Neural crest cell (in vitro differentiated cells): ENCODE data around the gene SCO2. TPM values are rescaled to one million over a fixed set of nuclear protein-coding genes. Genes with fewer than 3 reads are reported as not detected.

Experiments
- DNase-seq: peaks from one replicate; pipeline ENCODE4 v3.0.0; 2021; ENCODE audit warnings: low read depth, mixed read lengths, low spot score
- H3K27ac Mint-ChIP-seq: one replicate; pipeline ENCODE4 v1.8.0; 2021; ENCODE audit warnings: mild to moderate bottlenecking, mixed read lengths; ENCODE audit not compliant: unreplicated experiment
- H3K27me3 Mint-ChIP-seq: 2 replicates; pipeline ENCODE4 v1.8.0; 2021; ENCODE audit warnings: low read depth, mild to moderate bottlenecking, mixed read lengths
- H3K36me3 Mint-ChIP-seq: 2 replicates; pipeline ENCODE4 v1.8.0; 2021; ENCODE audit warnings: low read depth, mild to moderate bottlenecking, mixed read lengths
- H3K4me1 Mint-ChIP-seq: 2 replicates; pipeline ENCODE4 v1.8.0; 2021; ENCODE audit warnings: mixed read lengths
- H3K4me3 Mint-ChIP-seq: one replicate; pipeline ENCODE4 v1.8.0; 2021; ENCODE audit warnings: mild to moderate bottlenecking, mixed read lengths
- H3K9me3 Mint-ChIP-seq: 2 replicates; pipeline ENCODE4 v1.8.0; 2021; ENCODE audit warnings: mixed read lengths
- total RNA-seq: library from RNA; stranded (reverse); gene quantifications from 2 replicates; pipeline ENCODE4 v1.2.1, GENCODE V29; 2021
- TF ChIP-seq, protein P1 (sequence below): fragments of 200-600 bp; sonication (generic); conservative IDR thresholded peaks from 2 replicates; pipeline ENCODE4 v1.5.0; 2021; ENCODE audit warnings: antibody characterized with exemption, mild to moderate bottlenecking

Gene SCO2
- total RNA-seq, 1 donor from 2014 or later = 2.3 TPM

DNA sequence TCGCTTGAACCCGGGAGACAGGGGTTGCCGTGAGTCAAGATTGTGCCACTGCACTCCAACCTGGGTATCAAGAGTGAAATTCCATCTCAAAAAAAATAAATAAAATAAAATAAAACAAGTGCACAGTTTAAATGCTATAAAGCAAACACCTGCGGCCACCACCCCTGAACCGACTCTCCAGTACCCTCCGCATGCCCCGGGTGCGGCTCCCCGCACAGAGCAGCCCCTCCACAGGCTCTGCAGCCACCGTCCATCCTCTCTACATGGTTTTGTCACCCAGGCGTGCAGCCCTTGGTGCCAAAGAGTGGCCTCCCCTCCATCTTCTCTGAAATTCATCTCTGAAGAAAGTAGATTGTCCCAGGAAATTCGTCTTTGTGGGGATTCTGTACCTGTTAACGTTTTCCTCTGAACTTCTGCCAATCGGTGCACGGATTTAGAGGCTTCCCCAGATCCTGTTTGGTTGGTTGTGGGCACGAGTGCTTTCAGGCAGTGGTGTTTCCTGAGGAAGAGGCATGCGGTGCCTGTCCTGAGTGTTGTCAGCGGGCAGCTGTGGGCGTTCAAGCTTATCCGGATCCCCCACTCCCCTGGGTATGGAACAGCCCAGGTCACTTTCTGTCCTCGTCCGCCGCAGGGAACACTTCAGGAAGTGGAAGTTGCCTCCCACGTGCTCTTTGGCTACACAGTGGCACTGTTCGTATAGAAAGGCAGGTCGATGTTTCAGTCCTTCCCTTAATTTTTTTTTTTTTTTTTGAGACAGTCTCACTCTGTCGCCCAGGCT lies 34.7 kb downstream of the SCO2 start:
- TF ChIP-seq, protein P1, sequence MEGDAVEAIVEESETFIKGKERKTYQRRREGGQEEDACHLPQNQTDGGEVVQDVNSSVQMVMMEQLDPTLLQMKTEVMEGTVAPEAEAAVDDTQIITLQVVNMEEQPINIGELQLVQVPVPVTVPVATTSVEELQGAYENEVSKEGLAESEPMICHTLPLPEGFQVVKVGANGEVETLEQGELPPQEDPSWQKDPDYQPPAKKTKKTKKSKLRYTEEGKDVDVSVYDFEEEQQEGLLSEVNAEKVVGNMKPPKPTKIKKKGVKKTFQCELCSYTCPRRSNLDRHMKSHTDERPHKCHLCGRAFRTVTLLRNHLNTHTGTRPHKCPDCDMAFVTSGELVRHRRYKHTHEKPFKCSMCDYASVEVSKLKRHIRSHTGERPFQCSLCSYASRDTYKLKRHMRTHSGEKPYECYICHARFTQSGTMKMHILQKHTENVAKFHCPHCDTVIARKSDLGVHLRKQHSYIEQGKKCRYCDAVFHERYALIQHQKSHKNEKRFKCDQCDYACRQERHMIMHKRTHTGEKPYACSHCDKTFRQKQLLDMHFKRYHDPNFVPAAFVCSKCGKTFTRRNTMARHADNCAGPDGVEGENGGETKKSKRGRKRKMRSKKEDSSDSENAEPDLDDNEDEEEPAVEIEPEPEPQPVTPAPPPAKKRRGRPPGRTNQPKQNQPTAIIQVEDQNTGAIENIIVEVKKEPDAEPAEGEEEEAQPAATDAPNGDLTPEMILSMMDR = no peak
- Mint-ChIP-seq H3K27ac (no peak overlapping the region), H3K27me3 (peaks cover 3% of the 10 kb centered on the region), H3K9me3 (no peaks in the 10 kb centered on the region), H3K36me3 (no peaks in the 10 kb centered on the region), H3K4me1 (no peaks in the 10 kb centered on the region), H3K4me3 (no peak overlapping the region)
- no peak for DNase-seq

DNA sequence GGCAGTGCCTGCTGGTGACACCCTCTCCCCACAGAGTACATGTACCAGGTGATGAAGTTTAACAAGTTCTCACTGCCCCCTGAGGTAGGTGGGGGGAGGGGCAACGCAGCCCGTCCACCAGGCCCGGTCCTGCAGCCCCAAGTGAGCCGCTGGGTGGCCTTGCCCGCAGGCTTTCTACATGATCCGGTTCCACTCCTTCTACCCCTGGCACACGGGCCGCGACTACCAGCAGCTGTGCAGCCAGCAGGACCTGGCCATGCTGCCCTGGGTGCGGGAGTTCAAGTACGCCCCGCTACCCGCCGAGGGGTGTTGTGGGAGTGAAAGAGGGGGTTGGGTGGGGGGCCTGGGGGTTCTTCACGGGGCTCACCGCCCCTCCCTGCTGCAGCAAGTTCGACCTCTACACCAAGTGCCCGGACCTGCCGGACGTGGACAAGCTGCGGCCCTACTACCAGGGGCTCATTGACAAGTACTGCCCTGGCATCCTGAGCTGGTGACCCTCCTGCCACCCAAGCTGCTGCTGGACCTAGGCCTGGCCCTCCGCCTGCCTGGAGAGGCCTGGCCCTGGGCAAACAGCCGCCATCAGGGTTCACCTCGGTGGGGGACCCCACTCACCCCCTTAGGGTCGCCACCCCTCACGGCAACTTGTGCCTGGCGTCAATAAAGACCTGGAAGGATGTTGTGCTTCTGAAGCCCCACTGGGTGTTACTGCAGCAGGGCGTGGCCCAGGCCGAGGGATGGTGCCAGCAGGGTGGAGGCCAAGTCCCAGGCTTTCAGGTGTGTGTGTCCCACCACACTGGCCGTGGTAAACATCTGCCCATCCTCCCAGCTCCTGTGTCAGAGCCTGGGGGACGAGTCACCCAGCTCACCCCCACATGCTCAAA lies 35.8 kb downstream of the SCO2 start:
- Mint-ChIP-seq H3K4me3 (no peak overlapping the region), H3K27ac (no peak overlapping the region), H3K36me3 (no peaks in the 10 kb centered on the region), H3K9me3 (no peaks in the 10 kb centered on the region), H3K4me1 (no peaks in the 10 kb centered on the region), H3K27me3 (peaks cover 3% of the 10 kb centered on the region)
- TF ChIP-seq, protein P1 = no peak
- DNase-seq = no peak

DNA sequence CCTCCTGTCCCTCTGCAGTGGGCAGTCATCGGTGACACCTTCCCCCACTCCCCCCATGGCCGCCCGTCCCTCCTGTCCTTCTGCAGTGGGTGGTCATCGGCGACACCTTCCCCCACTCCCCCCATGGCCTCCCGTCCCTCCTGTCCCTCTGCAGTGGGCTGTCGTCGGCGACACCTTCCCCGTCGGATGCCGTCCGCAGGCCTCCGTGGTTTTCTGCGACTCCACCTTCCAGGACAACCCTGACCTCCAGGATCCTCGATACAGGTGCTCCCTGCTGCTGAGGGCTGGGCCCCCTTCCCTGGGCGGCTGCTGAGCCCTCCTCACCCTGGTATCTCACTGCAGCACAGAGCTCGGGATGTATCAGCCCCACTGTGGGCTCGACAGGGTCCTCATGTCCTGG lies 36.5 kb downstream of the SCO2 start:
- Mint-ChIP-seq H3K36me3 (no peaks in the 10 kb centered on the region), H3K27ac (no peak overlapping the region), H3K4me3 (no peak overlapping the region), H3K27me3 (peaks cover 3% of the 10 kb centered on the region), H3K4me1 (no peaks in the 10 kb centered on the region), H3K9me3 (no peaks in the 10 kb centered on the region)
- no peak for DNase-seq
- TF ChIP-seq, protein P1 = no peak

DNA sequence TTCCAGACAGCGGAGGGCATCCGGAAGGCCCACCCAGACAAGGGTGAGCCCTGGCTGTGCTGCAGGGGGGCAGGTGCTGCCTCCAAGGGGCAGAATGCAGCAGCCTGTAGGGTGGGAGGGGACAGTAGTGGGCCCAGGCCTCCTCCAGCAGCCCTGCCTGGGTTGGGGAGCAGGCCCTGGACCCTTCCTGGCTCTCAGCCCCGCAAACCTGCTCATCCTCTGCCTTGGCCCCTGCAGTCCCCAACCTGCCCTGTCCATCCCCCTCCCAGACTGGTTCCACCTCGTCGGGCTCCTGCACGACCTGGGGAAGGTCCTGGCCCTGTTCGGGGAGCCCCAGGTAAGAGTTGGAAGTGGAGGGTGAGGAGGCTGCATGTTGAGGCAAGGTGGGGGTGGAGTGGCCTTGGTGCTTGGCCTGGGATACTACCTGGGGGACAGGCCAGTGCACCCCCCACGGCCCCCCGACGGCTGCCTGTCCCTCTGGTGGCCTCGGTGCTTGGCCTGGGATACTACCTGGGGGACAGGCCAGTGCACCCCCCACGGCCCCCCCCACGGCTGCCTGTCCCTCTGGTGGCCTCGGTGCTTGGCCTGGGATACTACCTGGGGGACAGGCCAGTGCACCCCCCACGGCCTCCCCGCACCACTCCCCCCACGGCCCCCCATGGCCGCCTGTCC lies 37.3 kb downstream of the SCO2 start:
- Mint-ChIP-seq H3K27me3 (peaks cover 4% of the 10 kb centered on the region), H3K4me3 (no peak overlapping the region), H3K9me3 (no peaks in the 10 kb centered on the region), H3K4me1 (no peaks in the 10 kb centered on the region), H3K36me3 (no peaks in the 10 kb centered on the region), H3K27ac (no peak overlapping the region)
- TF ChIP-seq, protein P1 = no peak
- DNase-seq = no peak

GRCh38 chr22:50487290-50488005 lies 38.0 kb downstream of the SCO2 start:
- TF ChIP-seq, protein P1 = no peak
- DNase-seq = no peak
- Mint-ChIP-seq H3K27ac (no peak overlapping the region), H3K27me3 (peaks cover 6% of the 10 kb centered on the region), H3K4me3 (no peak overlapping the region), H3K4me1 (no peaks in the 10 kb centered on the region), H3K9me3 (no peaks in the 10 kb centered on the region), H3K36me3 (no peaks in the 10 kb centered on the region)
